ENCODE data around the gene GNPTG.

Gene GNPTG

DNA sequence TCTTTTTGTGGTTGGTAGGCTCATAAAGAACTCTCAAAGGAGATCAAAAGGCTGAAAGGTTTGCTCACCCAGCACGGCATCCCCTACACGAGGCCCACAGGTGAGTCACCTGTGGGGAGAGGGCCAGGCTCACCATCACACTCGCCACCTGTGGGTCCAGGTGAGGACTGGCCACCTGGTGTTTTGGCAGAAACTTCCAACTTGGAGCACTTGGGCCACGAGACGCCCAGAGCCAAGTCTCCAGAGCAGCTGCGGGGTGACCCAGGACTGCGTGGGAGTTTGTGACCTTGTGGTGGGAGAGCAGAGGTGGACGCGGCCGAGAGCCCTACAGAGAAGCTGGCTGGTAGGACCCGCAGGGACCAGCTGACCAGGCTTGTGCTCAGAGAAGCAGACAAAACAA lies 11.1 kb downstream of the GNPTG start:
- Mint-ChIP-seq H3K9me3 (no peaks in the 10 kb centered on the region), H3K4me1 (ENCODE audit: low read depth) (peaks cover 6% of the 10 kb centered on the region), H3K36me3 (ENCODE audit: low read depth) (peaks cover 27% of the 10 kb centered on the region), H3K27me3 (no peaks in the 10 kb centered on the region), H3K4me3 (no peak overlapping the region), H3K27ac (no peak overlapping the region)

DNA sequence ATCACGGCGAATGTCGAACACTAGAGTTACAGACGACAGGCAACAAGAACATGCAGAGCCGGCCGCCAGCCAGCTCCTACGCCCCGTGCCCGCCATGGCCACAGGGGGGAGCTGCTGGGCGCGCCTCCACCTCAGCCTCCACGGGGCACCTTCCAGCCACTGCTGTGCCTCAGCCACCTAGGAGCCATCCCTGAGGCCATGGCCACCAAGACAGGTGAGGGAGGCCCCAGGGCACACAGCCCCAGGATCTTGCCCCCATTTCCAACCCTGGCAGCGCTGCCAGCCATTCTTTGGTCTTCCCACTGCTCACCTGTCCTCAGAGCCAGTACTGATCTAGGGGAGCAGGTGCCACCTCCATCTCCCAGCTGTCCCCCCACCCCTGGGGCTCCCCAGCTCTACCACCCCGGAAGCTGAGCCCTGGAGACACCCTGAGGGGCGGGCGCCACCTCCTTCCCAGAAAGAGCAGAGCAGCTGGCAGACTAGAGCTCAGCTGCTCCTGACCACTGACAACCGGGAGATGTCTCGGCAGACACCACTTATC lies 11.8 kb downstream of the GNPTG start:
- H3K27ac Mint-ChIP-seq = peak overlapping the region; percentile 50
- H3K27me3 Mint-ChIP-seq = no peaks in the 10 kb centered on the region
- H3K36me3 Mint-ChIP-seq (ENCODE audit: low read depth) = peaks cover 26% of the 10 kb centered on the region
- H3K4me1 Mint-ChIP-seq (ENCODE audit: low read depth) = peaks cover 3% of the 10 kb centered on the region
- no peak overlapping the region for H3K4me3 Mint-ChIP-seq
- H3K9me3 Mint-ChIP-seq = no peaks in the 10 kb centered on the region

DNA sequence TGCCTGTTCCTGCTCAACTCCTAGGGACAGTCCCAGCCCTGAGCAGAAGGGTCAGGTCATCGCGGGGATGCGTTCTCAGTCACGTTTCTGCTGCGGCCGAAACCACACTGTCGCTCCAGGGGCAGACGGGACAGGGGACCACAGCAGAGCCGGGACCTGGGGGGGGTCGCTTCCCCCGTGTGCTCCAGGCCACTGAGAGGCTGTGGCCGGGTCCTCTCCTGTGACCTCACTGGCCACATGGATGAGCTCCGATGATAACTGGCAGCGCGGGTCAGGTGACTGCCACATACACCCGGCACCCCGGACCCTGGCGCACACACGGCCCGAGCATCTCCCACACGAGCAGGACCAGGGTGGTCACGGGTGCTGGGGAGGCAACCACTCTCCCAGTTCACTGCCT lies 12.8 kb downstream of the GNPTG start:
- H3K27ac Mint-ChIP-seq = no peak overlapping the region
- H3K9me3 Mint-ChIP-seq = no peaks in the 10 kb centered on the region
- H3K36me3 Mint-ChIP-seq (ENCODE audit: low read depth) = peaks cover 17% of the 10 kb centered on the region
- H3K4me1 Mint-ChIP-seq (ENCODE audit: low read depth) = peaks cover 3% of the 10 kb centered on the region
- no peaks in the 10 kb centered on the region for H3K27me3 Mint-ChIP-seq
- no peak overlapping the region for H3K4me3 Mint-ChIP-seq

- Mint-ChIP-seq H3K36me3 (ENCODE audit: low read depth) (peaks cover 14% of the 10 kb centered on the region), H3K27me3 (no peaks in the 10 kb centered on the region), H3K4me3 (no peak overlapping the region), H3K9me3 (no peaks in the 10 kb centered on the region), H3K4me1 (ENCODE audit: low read depth) (peaks cover 3% of the 10 kb centered on the region), H3K27ac (peak overlapping the region; percentile 40)
Measured at GRCh38 chr16:1366060-1366711, 14.5 kb downstream of the GNPTG start.

- Mint-ChIP-seq H3K27me3 (no peaks in the 10 kb centered on the region), H3K4me1 (ENCODE audit: low read depth) (peaks cover 3% of the 10 kb centered on the region), H3K27ac (no peak overlapping the region), H3K4me3 (no peak overlapping the region), H3K36me3 (ENCODE audit: low read depth) (peaks cover 14% of the 10 kb centered on the region), H3K9me3 (no peaks in the 10 kb centered on the region)
Measured at GRCh38 chr16:1366712-1367299, 15.1 kb downstream of the GNPTG start.

DNA sequence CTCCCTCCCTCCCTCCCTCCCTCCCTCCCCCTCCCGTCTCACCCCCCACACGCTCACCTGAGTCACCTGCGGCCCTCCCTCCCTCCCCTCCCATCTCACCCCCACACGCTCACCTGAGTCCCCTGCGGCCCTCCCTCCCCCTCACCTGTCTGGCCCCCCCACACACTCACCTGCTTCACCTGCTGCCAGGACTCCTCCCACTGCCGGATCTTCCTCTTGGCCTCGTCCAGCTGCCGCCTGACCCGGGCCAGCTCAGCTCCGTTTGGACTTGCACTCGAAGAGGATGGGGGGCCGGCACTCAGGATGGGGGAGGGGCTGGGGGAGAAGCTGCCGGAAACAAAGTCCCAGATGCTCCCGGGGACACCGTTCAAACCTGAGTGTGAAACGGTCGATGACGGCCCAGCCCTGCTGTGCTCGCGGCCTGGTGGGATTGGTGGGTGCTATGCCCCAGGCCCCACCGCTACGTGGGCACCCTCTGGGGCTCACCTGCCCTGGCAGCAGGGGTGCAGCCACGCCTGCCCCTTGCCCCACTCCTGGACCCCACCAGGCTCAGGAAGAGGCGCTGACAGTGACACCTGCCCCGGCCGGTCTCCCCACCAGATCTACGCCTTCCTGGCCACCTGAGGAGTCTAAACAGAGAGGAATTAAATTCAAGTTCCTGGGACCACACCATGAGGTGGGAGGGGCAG lies 15.9 kb downstream of the GNPTG start:
- H3K4me3 Mint-ChIP-seq = no peak overlapping the region
- H3K4me1 Mint-ChIP-seq (ENCODE audit: low read depth) = peaks cover 3% of the 10 kb centered on the region
- no peak overlapping the region for H3K27ac Mint-ChIP-seq
- peaks cover 14% of the 10 kb centered on the region for H3K36me3 Mint-ChIP-seq (ENCODE audit: low read depth)
- no peaks in the 10 kb centered on the region for H3K27me3 Mint-ChIP-seq
- H3K9me3 Mint-ChIP-seq = no peaks in the 10 kb centered on the region

GRCh38 chr16:1371054-1371978 lies 19.6 kb downstream of the GNPTG start:
- no peak overlapping the region for H3K4me3 Mint-ChIP-seq
- peaks cover under 1% of the 10 kb centered on the region for H3K36me3 Mint-ChIP-seq (ENCODE audit: low read depth)
- H3K27ac Mint-ChIP-seq = no peak overlapping the region
- no peaks in the 10 kb centered on the region for H3K9me3 Mint-ChIP-seq
- H3K27me3 Mint-ChIP-seq = no peaks in the 10 kb centered on the region
- H3K4me1 Mint-ChIP-seq (ENCODE audit: low read depth) = no peaks in the 10 kb centered on the region

- Mint-ChIP-seq H3K36me3 (ENCODE audit: low read depth) (peaks cover 4% of the 10 kb centered on the region), H3K27me3 (no peaks in the 10 kb centered on the region), H3K4me3 (no peak overlapping the region), H3K4me1 (ENCODE audit: low read depth) (no peaks in the 10 kb centered on the region), H3K27ac (no peak overlapping the region), H3K9me3 (no peaks in the 10 kb centered on the region)
Measured at GRCh38 chr16:1372292-1372950, 20.7 kb downstream of the GNPTG start.

- H3K4me1 Mint-ChIP-seq (ENCODE audit: low read depth) = peaks cover 15% of the 10 kb centered on the region
- H3K36me3 Mint-ChIP-seq (ENCODE audit: low read depth) = peaks cover 4% of the 10 kb centered on the region
- no peak overlapping the region for H3K27ac Mint-ChIP-seq
- no peaks in the 10 kb centered on the region for H3K9me3 Mint-ChIP-seq
- H3K27me3 Mint-ChIP-seq = no peaks in the 10 kb centered on the region
- no peak overlapping the region for H3K4me3 Mint-ChIP-seq
Measured at GRCh38 chr16:1374418-1375297, 22.9 kb downstream of the GNPTG start.

DNA sequence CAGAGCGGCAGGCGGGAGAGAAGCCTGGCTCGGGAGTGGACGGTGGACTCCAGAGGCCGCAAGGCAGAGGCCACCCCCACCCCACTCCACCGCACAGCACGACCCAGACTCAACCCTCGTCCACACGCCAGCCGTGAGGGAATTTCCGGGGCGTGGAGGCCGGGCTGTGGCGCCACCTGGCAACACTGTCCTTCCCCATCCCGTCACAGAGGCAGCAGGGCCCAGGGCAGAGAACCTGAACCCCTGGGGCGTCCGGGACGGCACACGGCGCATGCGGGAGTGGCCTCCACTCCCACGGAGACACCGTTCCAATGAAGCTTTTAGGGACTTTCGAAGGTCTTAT lies 23.5 kb downstream of the GNPTG start:
- Mint-ChIP-seq H3K27ac (no peak overlapping the region), H3K9me3 (no peaks in the 10 kb centered on the region), H3K27me3 (no peaks in the 10 kb centered on the region)

GRCh38 chr16:1375741-1376410 lies 24.1 kb downstream of the GNPTG start:
- no peak overlapping the region for H3K27ac Mint-ChIP-seq
- peaks cover 4% of the 10 kb centered on the region for H3K36me3 Mint-ChIP-seq (ENCODE audit: low read depth)
- no peak overlapping the region for H3K4me3 Mint-ChIP-seq
- peaks cover 21% of the 10 kb centered on the region for H3K4me1 Mint-ChIP-seq (ENCODE audit: low read depth)
- H3K9me3 Mint-ChIP-seq = no peaks in the 10 kb centered on the region
- no peaks in the 10 kb centered on the region for H3K27me3 Mint-ChIP-seq

More for the DNA sequence above, 23.5 kb downstream of the GNPTG start:
- Mint-ChIP-seq H3K4me3 (no peak overlapping the region), H3K36me3 (ENCODE audit: low read depth) (peaks cover 4% of the 10 kb centered on the region), H3K4me1 (ENCODE audit: low read depth) (peaks cover 20% of the 10 kb centered on the region)

GRCh38 chr16:1377406-1378010 lies 25.8 kb downstream of the GNPTG start:
- Mint-ChIP-seq H3K9me3 (no peaks in the 10 kb centered on the region), H3K27ac (peak overlapping the region; percentile 88), H3K4me3 (peak overlapping the region; percentile 89), H3K36me3 (ENCODE audit: low read depth) (peaks cover 4% of the 10 kb centered on the region), H3K27me3 (no peaks in the 10 kb centered on the region), H3K4me1 (ENCODE audit: low read depth) (peaks cover 21% of the 10 kb centered on the region)
